ENCODE data around the gene MAP1LC3A.

DNA sequence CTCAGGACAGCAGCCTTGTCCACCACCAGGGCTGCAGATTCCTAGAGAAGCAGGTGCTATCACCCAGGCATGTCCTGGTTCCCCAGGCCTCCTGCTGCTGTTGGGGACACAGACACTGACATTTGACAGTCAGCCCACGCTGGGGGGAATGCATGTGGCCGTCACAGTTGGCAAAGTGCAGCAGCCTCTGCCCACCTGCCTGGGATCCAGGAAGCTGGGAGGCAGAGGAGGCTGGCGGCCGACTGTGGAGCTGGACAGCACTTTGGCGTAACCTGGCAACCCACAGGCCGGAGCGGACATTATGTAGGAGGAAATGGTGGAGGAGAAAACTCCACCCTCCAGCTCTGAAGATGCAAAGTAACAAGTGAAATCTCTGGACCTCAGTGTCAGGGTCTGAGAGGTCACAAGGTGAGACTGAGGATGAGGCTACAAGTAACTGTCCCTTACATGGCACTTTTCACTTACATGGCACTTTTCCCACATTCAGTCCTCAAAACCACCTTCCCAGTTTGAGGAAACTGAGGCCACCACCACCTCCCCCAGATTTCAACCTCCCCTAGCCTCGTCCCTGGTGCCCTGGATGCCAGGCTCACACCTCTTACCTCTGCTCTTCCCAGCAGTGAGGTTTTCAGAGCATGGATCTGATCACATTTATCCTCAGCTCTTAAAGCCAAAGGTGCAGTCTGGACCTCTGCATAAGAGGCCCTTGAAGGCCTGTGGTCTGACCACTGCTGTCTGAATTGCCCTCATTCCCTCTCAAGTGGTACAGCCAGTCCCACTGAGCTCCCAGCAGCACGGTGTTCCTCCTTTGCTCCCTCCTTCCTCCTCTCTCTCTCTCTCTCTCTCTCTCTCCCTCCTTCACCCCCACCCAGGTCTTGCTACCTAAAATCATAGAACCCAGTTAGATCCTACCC is 8.7 kb downstream of the MAP1LC3A start:
- TF ChIP-seq, protein P1, sequence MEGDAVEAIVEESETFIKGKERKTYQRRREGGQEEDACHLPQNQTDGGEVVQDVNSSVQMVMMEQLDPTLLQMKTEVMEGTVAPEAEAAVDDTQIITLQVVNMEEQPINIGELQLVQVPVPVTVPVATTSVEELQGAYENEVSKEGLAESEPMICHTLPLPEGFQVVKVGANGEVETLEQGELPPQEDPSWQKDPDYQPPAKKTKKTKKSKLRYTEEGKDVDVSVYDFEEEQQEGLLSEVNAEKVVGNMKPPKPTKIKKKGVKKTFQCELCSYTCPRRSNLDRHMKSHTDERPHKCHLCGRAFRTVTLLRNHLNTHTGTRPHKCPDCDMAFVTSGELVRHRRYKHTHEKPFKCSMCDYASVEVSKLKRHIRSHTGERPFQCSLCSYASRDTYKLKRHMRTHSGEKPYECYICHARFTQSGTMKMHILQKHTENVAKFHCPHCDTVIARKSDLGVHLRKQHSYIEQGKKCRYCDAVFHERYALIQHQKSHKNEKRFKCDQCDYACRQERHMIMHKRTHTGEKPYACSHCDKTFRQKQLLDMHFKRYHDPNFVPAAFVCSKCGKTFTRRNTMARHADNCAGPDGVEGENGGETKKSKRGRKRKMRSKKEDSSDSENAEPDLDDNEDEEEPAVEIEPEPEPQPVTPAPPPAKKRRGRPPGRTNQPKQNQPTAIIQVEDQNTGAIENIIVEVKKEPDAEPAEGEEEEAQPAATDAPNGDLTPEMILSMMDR (conservative IDR thresholded peaks at IDR 0.05), result no peak
- TF ChIP-seq ZFX (IDR thresholded peaks at IDR 0.05), result no peak

All from C4-2B (cell line).